ENCODE measurements around the gene POM121L2.

The POM121L2 gene

DNA sequence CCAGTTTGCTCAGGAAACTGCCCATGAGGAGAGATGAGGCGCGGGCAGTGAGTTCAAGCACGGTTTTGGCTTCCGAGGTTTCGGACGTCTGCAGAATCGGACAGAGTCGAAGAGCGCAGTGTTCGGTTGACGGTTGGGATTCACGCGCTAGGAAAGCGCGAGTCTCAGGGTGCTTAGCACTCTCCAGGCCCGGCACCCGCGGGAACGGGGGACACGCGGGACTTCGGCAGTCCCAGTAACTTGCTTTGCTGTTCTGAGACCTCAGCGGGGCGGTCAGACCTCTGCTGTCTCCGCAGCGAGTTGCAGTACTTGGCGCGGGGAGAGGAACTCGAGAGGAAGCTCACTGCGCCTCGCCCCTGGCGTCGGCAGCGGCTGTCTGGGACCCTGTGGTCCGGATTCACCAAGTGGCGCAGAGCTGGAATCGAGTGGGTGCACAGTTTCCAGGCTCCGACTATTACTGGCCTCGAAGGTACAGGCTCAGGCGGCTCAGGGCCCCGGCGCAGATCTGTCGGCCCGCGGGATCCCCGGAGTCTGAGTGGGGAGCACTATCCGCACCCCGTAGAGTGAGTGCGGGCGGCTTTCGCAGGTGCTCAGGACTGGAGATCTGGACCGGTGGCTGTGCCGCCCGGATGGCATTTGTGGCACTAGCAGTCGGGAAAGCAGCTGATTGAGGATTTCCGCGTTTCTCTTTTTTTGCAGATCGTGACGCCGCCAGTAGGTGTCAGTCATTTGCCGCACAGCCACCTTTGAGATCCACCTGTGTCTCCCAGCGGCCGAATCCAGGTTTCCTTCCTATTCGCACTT is at the start of gene POM121L2:
Gene POM121L2 (minus strand): TSS at position 128 of the 804 bp plus-strand sequence. CDS start 103 bp downstream, at position 25.
- peak; percentile 67 for DNase-seq

DNA sequence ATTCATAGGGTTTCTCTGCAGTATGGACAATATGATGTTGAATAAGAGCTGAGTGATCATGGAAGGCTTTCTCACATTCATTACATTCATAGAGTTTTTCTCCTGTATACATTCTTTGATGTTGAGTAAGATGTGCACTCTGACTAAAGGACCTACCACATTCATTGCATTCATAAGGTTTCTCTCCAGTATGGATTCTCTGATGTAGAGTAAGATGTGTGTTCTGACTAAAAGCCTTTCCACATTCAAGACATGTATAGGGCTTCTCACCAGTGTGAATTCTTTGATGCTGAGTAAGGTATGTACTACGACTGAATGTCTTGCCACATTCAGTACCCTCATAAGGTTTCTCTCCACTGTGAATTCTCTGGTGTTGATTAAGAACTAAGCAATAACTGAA is 47.2 kb upstream of the POM121L2 start:
- no peak for DNase-seq

GRCh38 chr6:27358786-27359185 is 46.7 kb upstream of the POM121L2 start:
- no peak for DNase-seq

DNA sequence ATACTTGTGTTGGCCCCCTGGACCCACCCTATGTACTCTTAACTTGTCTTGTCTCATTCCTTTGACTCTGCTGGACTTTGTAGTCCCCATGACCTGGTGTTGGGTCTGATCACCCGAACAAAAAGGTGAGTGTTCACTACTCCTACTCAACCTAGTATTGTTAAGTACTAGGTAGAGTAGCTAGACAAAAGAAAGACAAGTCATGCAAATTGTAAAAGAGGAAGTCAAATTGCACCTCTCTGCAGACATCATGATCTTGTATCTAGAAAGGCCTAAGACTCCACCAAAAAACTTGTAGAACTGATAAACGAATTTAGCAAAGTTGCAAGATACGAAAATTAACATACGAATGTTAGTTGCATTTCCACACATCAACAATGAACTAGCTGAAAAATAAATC is 40.8 kb upstream of the POM121L2 start:
- DNase-seq = no peak

- DNase-seq = no peak
Measured at GRCh38 chr6:27334141-27334540, 22.1 kb upstream of the POM121L2 start.

DNA sequence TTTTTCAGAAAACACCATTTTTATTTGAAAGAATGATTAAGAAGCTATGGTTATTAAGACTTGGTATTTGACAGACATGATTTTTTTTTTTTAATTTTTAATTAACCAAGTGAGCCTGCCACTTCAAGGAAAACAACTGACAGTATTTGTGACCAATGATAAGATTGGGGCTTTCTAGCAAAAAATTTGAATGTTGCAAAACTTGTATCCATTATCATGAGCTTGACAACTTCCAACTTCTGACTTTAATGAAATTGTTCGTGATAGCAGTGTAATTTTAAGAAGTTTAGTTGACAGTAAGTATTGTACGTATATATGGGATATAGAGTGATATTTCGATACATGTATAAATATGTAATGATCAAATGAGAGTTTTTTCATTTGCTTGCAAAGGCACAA is 21.6 kb upstream of the POM121L2 start:
- no peak for DNase-seq

GRCh38 chr6:27332692-27333641 is 20.9 kb upstream of the POM121L2 start:
- DNase-seq = peak; percentile 83

GRCh38 chr6:27327023-27327738 is 15.1 kb upstream of the POM121L2 start:
- no peak for DNase-seq

GRCh38 chr6:27321901-27322300 is 9.8 kb upstream of the POM121L2 start:
- no peak for DNase-seq

DNA sequence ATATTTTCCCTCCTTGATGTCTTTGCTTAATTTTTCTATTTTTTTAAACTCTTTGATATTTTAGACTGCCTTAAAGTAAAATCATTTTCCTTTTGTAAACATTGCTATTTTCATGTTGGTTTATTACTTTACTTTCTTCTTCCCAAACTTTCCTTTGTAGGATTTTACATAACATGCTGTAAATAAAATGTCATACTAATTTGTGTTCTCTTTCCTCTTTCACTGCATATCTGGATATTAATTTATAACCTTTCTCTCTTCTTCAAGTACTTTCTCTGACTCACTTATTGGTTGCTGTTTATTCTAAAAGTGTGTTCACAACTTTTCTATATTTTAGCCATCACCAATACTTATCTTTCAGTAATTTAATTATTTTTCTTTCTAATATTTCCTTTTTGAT is 9.3 kb upstream of the POM121L2 start:
- DNase-seq = no peak

DNA sequence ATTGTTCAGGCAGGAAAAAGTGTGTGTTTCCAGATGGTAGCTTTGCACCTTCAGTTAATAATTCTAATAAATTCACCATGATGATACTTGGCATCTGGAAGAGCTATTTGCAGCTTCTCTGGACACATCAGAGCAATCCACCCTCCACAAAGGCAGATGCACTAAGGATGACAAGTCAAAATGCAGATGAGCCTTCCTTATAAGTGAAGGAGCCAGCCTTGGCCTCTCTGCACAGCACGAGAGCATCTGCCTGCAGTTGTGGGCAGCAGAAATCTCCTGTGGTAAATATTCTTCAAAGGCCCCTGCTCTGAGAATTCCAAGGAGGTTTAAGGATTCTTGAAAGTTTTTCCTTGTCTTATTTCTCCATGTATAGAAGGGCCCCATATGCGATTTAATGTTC is 6.9 kb upstream of the POM121L2 start:
- DNase-seq = no peak

DNA sequence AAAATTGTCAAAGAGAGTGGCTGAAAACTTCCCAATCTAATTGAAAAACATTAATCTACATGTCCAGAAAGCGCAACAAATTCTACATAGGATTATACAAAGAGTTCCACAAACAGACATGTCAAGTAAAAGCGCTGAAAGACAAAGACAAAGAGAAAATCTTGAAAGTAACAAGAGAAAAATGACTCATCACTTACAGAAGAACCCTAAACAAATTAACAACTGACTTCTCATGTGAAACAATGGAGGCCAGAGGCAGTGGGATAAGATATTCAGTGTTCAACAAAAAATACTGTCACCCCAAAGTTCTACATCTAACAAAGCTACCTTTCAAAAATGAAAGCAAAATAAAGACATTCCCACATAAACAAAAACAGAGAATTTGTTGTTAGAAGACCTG is 2.0 kb upstream of the POM121L2 start:
- DNase-seq = no peak

GRCh38 chr6:27312950-27313271 is 838 bp upstream of the POM121L2 start:
- no peak for DNase-seq

DNA sequence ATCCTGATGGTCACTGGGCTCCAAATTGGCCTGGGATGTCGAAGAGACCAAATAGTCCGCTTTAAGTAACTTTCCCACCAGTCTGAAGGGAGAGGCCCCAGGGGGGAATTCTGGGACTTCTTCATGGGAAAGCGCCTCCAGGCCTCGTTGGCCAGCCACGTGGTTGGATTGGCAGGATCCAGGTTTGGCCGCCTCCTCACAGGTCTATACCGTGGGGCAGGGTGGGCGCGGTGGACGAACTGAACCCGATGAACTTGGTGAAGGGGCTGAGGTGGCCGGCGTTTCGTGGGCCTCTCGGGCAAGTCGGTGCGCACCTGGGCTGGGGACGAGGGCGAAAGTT is 297 bp downstream of the POM121L2 start:
- DNase-seq = no peak

DNA sequence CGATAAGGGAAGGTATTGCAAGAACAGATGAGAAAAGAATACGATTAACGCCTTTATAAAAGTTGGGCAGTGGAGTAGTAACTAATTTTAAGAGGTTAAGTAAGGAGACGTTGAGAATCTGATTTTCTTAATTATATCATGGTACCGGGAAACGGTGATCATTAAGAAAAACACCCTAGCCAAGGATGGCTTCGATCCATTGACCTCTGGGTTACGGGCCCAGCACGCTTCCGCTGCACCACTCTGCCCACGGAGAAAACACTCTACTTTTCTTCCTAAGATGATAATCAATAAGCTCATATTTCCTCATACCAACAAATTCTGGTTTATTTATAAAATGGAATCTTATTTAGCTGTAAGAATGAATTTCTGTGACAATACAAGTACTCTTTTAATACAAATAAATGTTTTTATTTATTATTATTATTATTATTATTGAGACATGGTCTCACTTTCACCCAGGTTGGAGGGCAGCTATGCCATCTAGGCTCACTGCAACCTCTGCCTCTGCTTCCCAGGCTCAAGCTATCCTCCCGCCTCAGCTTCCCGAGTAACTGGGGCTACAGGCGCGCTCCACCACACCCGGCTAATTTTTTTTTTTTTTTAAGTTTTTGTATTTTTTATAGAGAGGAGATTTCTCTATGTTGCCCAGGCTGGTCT is 8.3 kb downstream of the POM121L2 start:
- DNase-seq = peak; percentile 53

GRCh38 chr6:27297857-27298730 is 14.0 kb downstream of the POM121L2 start:
- peak; percentile 77 for DNase-seq

DNA sequence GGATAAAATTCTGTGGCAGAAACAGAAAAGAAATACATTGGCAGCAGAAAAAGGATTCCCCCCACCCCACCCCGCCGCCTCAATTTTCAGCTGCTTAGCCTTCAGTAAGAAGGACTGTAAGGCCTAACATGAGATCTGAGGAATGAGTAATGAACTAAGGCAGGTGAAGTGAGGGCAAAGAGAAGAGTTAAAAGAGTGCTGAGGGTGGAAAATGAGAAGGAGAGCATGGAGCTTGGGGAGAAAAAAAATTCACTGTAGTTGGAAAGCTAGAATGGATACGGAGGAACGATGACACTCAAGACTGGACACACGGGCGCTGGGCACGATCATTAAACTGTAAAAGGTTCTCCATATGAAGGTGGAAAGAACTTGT is 14.6 kb downstream of the POM121L2 start:
- DNase-seq = no peak

DNA sequence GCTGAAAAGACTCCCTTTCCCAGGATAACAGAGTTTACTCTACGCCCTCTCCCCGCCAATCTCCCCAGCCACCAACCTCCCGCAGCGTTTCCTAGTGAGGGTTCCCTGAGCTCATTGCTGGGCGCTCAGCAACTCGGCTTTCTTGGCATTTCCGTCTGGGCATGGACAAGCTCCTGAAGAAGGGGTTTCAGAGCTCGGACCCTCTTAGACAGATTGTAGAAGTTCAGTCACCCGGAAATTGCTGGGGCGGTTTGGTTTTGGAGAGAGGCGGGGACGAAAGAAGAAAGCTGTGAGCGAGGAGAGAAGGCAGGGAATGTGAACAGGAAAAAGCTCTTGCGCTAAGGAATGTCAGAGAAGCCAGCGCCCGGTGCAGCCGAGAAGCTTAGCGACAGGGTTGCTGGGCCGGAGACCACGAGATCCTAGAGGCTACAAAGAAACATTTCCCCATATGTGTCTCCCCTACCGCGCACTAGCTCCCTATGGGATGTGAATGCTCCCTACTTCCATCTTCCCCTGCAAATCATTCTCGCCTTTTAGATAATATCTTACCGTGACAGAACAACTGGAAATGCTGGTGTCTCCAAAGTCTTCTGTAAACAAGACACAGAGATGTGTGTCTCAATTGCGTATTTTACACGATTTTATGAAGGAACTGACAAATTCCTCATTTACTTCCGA is 15.8 kb downstream of the POM121L2 start:
- no peak for DNase-seq

GRCh38 chr6:27295301-27296079 is 16.6 kb downstream of the POM121L2 start:
- peak; percentile 76 for DNase-seq

- no peak for DNase-seq
Measured at GRCh38 chr6:27294409-27294808, 17.7 kb downstream of the POM121L2 start.

Data from activated CD4-positive, alpha-beta T cell treated with anti-CD3 and anti-CD28 coated beads, Interleukin-2, amount 50 U/mL, for 16 hours (primary cell).